GM19397 (cell line): ENCODE results near the gene PPP2R2B.
A peak's percentile ranks its signal among the peaks of the same experiment; 100 is the strongest.

Source experiments
- ATAC-seq: cut with Tn5 transposase; IDR thresholded peaks from one replicate; pipeline ENCODE4 v1.9.1; 2021; ENCODE audit warnings: mild to moderate bottlenecking, moderate library complexity; ENCODE audit not compliant: unreplicated experiment

Gene PPP2R2B

GRCh38 chr5:146878476-146879172 lies at the start of gene PPP2R2B:
TSS of gene PPP2R2B (minus strand) at chr5:146878757.
- ATAC-seq: peak; percentile 44

GRCh38 chr5:146924132-146924531 lies 45.6 kb upstream of the PPP2R2B start:
- no peak for ATAC-seq

GRCh38 chr5:146921225-146921624 lies 42.7 kb upstream of the PPP2R2B start:
- ATAC-seq: no peak

- ATAC-seq: no peak
These were observed 41.9 kb upstream of the PPP2R2B start for GRCh38 chr5:146920351-146920881.

GRCh38 chr5:146919304-146919703 lies 40.7 kb upstream of the PPP2R2B start:
- ATAC-seq: no peak

GRCh38 chr5:146917931-146918330 lies 39.4 kb upstream of the PPP2R2B start:
- ATAC-seq: no peak

- ATAC-seq: no peak
These were observed 34.3 kb upstream of the PPP2R2B start for GRCh38 chr5:146912874-146913273.

- no peak for ATAC-seq
These were observed 31.7 kb upstream of the PPP2R2B start for GRCh38 chr5:146910239-146910638.

- ATAC-seq: no peak
These were observed 30.9 kb upstream of the PPP2R2B start for GRCh38 chr5:146909255-146910068.

- no peak for ATAC-seq
These were observed 28.2 kb upstream of the PPP2R2B start for GRCh38 chr5:146906803-146907202.

GRCh38 chr5:146904890-146905289 lies 26.3 kb upstream of the PPP2R2B start:
- no peak for ATAC-seq

- ATAC-seq: no peak
These were observed 25.2 kb upstream of the PPP2R2B start for GRCh38 chr5:146903789-146904188.

- ATAC-seq: no peak
These were observed 23.9 kb upstream of the PPP2R2B start for GRCh38 chr5:146902471-146902870.

- ATAC-seq: no peak
These were observed 18.5 kb upstream of the PPP2R2B start for GRCh38 chr5:146897061-146897460.

GRCh38 chr5:146894753-146895521 lies 16.4 kb upstream of the PPP2R2B start:
- no peak for ATAC-seq

- no peak for ATAC-seq
These were observed 15.4 kb upstream of the PPP2R2B start for GRCh38 chr5:146893991-146894390.

- ATAC-seq: no peak
These were observed 13.7 kb upstream of the PPP2R2B start for GRCh38 chr5:146892231-146892630.

- ATAC-seq: no peak
These were observed 13.0 kb upstream of the PPP2R2B start for GRCh38 chr5:146891511-146891910.

GRCh38 chr5:146890731-146891440 lies 12.3 kb upstream of the PPP2R2B start:
- ATAC-seq: no peak

- no peak for ATAC-seq
These were observed 11.5 kb upstream of the PPP2R2B start for GRCh38 chr5:146890066-146890465.

GRCh38 chr5:146889169-146889568 lies 10.6 kb upstream of the PPP2R2B start:
- ATAC-seq: no peak
